ENCODE results near the gene THSD4. TPM values are rescaled to one million over a fixed set of nuclear protein-coding genes. Genes with fewer than 3 reads are reported as not detected.

The THSD4 gene
- polyA plus RNA-seq, 1 donor (not counting 4 experiments of a cell fraction or from before 2014, with no cell fraction given), result 24.5 TPM

DNA sequence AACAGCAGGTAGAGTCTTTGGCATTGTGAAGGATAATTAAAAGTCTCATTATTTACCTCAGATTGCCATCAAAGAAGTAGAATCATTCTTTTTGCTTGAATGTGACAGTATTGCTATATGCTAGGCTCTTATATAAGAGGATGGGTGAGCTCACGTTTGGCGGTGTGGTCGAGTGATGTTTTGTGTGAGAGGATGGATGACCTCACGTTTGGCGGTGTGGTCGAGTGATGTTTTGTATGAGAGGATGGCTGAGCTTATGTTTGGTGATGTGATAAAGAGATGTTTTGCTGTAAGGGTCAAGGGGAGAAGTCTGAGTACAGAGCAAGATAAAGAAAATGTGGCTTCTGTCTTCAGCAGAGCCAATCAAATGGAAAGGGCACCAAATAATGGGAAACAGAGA lies 395.5 kb downstream of the THSD4 start:
- Histone ChIP-seq H4K20me1 (ENCODE audit: control insufficient read depth, extremely low read depth, insufficient read depth, low read length) (no peaks in the 10 kb centered on the region), H2AFZ (ENCODE audit: control insufficient read depth, low read length) (no peak overlapping the region), H3K36me3 (ENCODE audit: control insufficient read depth in 2 of 2, extremely low read depth in 1 of 2, insufficient read depth in 2 of 2, low read length in 2 of 2) (peaks cover 0 to 6% of the 10 kb centered on the region in 2 experiments), H3K4me3 (ENCODE audit: control insufficient read depth in 2 of 3, extremely low read depth in 1 of 3, insufficient read depth in 2 of 3, low read depth in 1 of 3, low read length in 3 of 3) (no peak overlapping the region), H3K79me2 (ENCODE audit: control insufficient read depth, insufficient read depth, low read length) (peaks cover 3% of the 10 kb centered on the region), H3K27me3 (ENCODE audit: control insufficient read depth, extremely low read depth, insufficient read depth, low read length) (no peaks in the 10 kb centered on the region), H3K4me1 (ENCODE audit: control insufficient read depth, extremely low read depth, insufficient read depth, low read length) (peaks cover 39% of the 10 kb centered on the region), H3K9me1 (ENCODE audit: control insufficient read depth, extremely low read depth, insufficient read depth, low read length) (no peaks in the 10 kb centered on the region), H3K9me3 (ENCODE audit: control insufficient read depth, low read depth, low read length) (no peaks in the 10 kb centered on the region), H3K27ac (ENCODE audit: control insufficient read depth, insufficient read depth, low read length) (no peak overlapping the region), H3K4me2 (ENCODE audit: control insufficient read depth, extremely low read depth, insufficient read depth, low read depth, low read length) (no peak overlapping the region), H3K9ac (ENCODE audit: control insufficient read depth, extremely low read depth, insufficient read depth, low read length) (no peak overlapping the region)
- FAIRE-seq (no peak), DNase-seq (ENCODE audit: low read depth, low spot score) (no peak)
- dilution Hi-C loops (cut with MboI; ENCODE audit: extremely low pct_ligation_motif_present, low sequenced_read_pairs), result no loop called here
- TF ChIP-seq, protein P1, sequence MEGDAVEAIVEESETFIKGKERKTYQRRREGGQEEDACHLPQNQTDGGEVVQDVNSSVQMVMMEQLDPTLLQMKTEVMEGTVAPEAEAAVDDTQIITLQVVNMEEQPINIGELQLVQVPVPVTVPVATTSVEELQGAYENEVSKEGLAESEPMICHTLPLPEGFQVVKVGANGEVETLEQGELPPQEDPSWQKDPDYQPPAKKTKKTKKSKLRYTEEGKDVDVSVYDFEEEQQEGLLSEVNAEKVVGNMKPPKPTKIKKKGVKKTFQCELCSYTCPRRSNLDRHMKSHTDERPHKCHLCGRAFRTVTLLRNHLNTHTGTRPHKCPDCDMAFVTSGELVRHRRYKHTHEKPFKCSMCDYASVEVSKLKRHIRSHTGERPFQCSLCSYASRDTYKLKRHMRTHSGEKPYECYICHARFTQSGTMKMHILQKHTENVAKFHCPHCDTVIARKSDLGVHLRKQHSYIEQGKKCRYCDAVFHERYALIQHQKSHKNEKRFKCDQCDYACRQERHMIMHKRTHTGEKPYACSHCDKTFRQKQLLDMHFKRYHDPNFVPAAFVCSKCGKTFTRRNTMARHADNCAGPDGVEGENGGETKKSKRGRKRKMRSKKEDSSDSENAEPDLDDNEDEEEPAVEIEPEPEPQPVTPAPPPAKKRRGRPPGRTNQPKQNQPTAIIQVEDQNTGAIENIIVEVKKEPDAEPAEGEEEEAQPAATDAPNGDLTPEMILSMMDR (optimal IDR thresholded peaks at IDR 0.05 in 1 of 3, IDR thresholded peaks at IDR 0.05 in 1 of 3, conservative IDR thresholded peaks at IDR 0.05 in 1 of 3; ENCODE audit: extremely low read depth in 1 of 3, insufficient read depth in 2 of 3, low read length in 3 of 3), result no peak
- no peak for TF ChIP-seq EZH2 (IDR thresholded peaks at IDR 0.05; ENCODE audit: low read length)

DNA sequence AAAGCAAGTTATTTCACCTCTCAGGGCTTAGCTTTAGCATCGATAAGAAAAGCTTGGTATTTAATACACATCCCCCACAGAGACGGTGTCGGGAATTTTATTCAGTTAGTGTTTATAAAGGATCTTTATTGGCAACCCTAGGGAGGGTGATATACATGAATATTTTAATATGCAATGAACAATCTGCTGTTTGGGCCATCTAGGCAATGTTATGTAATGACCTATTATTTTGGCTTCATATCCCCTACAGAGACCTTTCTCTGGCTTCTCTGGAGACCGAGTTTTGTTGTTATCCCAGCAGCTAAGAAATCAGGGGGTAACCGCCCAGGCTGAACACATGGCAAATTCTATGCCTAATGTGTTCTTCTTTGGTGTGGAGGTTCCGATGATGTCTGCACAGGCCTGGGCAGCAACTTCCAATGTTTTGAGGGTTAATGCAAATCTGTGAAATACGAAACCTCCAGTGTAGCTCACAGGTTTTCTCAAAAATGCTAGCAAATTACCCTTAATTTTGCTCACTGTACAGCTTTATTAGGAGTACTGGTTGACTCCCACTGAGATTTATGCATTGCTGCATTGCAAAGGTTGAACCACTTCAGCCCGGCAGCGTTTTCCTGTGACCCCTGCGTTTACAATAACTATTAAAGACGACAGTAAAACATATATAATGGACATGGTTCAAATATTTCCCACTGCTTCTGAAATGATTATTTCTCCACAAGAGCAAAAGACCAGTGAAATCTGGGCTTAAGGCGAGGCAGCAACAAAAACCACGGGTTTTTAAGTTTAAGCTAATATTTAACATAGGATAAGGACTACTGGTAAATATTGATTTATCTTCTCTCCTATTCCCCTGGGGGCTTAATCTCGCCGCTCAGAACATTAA lies 396.8 kb downstream of the THSD4 start:
- Histone ChIP-seq H3K4me1 (ENCODE audit: control insufficient read depth, extremely low read depth, insufficient read depth, low read length) (peaks cover 44% of the 10 kb centered on the region), H3K36me3 (ENCODE audit: control insufficient read depth in 2 of 2, extremely low read depth in 1 of 2, insufficient read depth in 2 of 2, low read length in 2 of 2) (peaks cover 0 to 2% of the 10 kb centered on the region in 2 experiments), H3K4me2 (ENCODE audit: control insufficient read depth, extremely low read depth, insufficient read depth, low read depth, low read length) (peak overlapping the region; percentile 29), H4K20me1 (ENCODE audit: control insufficient read depth, extremely low read depth, insufficient read depth, low read length) (no peaks in the 10 kb centered on the region), H3K27me3 (ENCODE audit: control insufficient read depth, extremely low read depth, insufficient read depth, low read length) (no peaks in the 10 kb centered on the region), H3K79me2 (ENCODE audit: control insufficient read depth, insufficient read depth, low read length) (peaks cover 3% of the 10 kb centered on the region), H3K4me3 (ENCODE audit: control insufficient read depth in 2 of 3, extremely low read depth in 1 of 3, insufficient read depth in 2 of 3, low read depth in 1 of 3, low read length in 3 of 3) (no peak overlapping the region), H3K27ac (ENCODE audit: control insufficient read depth, insufficient read depth, low read length) (no peak overlapping the region), H2AFZ (ENCODE audit: control insufficient read depth, low read length) (no peak overlapping the region), H3K9me1 (ENCODE audit: control insufficient read depth, extremely low read depth, insufficient read depth, low read length) (no peaks in the 10 kb centered on the region), H3K9me3 (ENCODE audit: control insufficient read depth, low read depth, low read length) (no peaks in the 10 kb centered on the region), H3K9ac (ENCODE audit: control insufficient read depth, extremely low read depth, insufficient read depth, low read length) (no peak overlapping the region)
- DNase-seq (ENCODE audit: low read depth, low spot score) (no peak), FAIRE-seq (peak; percentile 52)
- no peak for TF ChIP-seq EZH2 (IDR thresholded peaks at IDR 0.05; ENCODE audit: low read length)
- TF ChIP-seq, protein P1 (optimal IDR thresholded peaks at IDR 0.05 in 1 of 3, IDR thresholded peaks at IDR 0.05 in 1 of 3, conservative IDR thresholded peaks at IDR 0.05 in 1 of 3; ENCODE audit: extremely low read depth in 1 of 3, insufficient read depth in 2 of 3, low read length in 3 of 3), result no peak
- dilution Hi-C loops (cut with MboI; ENCODE audit: extremely low pct_ligation_motif_present, low sequenced_read_pairs), result no loop called here
